Melanocyte of skin (primary cell): ENCODE data around the gene ZNF85. TPM values are rescaled to one million over a fixed set of nuclear protein-coding genes. Genes with fewer than 3 reads are reported as not detected.

Experiments
- total RNA-seq, 2 donors: library from RNA; depleted of rRNA; stranded (reverse); fragments of >200 nt; gene quantifications; 2 replicates each; pipeline ENCODE4 v1.2.3, GENCODE V29; 2012

Gene ZNF85
- total RNA-seq: 1 to 10 TPM; 6.5 to 6.7 TPM

DNA sequence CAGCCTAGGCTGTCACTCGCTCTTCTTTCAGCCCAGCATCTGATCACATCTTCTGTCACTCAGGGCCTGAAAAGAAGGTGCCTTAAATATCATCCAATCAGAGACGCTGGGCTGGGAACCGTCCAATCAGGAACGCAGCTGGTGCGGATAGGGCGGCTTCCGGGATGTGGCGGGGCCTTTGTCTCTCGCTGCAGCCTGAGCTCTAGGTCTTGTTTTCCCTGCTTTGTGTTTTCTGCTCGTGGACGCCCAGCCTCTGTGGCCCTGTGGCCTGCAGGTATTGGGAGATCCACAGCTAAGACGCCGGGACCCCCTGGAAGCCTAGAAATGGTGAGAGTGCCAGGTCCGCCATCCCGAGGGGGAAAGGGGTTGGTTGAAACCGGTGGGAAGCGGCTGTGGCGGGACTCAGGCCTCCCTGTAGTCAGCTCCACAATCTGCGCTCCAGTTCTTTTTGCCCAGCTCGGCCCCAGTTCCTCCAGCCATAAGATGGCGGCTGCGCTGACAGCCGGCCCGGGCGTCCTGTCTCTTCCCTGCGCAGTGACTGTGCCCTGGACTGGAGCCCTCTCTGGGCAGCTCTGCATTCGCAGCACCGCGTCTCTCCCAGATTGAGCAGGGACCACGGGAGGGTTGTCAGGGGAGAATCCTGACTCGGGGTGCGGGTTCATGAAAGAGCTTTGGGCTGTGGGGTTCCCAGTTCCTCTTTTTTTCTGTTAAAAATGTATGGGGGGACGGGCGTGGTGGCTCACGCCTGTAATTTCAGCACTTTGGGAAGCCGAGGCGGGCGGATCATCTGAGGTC lies at the start of gene ZNF85:
TSS of gene ZNF85 (plus strand) at position 175 of the 795 bp plus-strand sequence. CDS start at position 325, 150 bp downstream.

Other genes starting within 250 kb of the ZNF85 start
- 1 to 10 TPM; 3.4 to 5.7 TPM for gene ZNF66, start 146.9 kb upstream of the ZNF85 start, total RNA-seq
- 1 to 10 TPM; 4.8 to 10.0 TPM for gene ZNF430, start 97.4 kb downstream of the ZNF85 start, total RNA-seq
- gene ZNF714, start 159.0 kb downstream of the ZNF85 start, total RNA-seq: 1 to 10 TPM; 6.9 to 9.3 TPM
- gene ZNF431, start 218.8 kb downstream of the ZNF85 start, total RNA-seq: 1 to 10 TPM; 5.2 to 10.0 TPM